ENCODE measurements around the gene PRTN3. TPM values are rescaled to one million over a fixed set of nuclear protein-coding genes. Genes with fewer than 3 reads are reported as not detected.
"Not testable (repeated sequence)": the region's sequence is repeated elsewhere in the genome, so short reads cannot be mapped to it uniquely, and the experiment has no call there.

The PRTN3 gene
- total RNA-seq, 4 donors from 2014 or later, result not detected

DNA sequence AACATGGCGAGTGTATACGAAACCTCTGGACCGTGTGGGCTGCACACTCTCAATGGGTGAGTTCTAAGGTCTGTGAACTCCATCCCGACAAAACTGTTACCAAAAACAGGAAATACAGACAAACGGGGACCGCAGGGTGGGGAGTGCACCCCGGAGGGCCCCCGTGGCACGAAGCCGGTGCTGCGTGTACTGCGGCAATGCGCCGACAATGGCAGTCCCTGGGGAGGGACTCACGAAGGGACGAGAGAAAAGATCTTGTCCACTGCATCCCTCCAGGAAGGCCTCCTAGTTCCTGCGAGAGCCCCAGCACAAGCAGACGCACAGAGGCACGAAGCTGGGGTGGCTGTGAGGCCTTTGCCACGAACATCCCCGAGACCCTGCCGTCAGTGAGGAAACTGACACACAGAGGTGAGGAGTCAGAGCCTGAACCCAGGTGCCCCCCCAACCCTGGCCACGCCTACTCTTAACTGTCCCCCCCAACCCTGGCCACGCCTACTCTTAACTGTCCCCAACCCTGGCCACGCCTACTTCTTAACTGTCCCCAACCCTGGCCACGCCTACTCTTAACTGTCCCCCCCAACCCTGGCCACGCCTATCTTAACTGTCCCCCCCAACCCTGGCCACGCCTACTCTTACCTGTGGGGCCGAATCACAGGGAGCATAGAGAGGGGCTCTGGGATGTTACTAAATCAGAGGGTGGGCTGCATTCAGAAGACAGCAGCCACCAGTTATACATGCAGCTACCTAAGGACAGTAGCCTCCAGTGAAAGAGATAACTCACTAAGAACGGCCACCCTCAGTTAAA is 48.0 kb downstream of the PRTN3 start:
- TF ChIP-seq, protein P1, sequence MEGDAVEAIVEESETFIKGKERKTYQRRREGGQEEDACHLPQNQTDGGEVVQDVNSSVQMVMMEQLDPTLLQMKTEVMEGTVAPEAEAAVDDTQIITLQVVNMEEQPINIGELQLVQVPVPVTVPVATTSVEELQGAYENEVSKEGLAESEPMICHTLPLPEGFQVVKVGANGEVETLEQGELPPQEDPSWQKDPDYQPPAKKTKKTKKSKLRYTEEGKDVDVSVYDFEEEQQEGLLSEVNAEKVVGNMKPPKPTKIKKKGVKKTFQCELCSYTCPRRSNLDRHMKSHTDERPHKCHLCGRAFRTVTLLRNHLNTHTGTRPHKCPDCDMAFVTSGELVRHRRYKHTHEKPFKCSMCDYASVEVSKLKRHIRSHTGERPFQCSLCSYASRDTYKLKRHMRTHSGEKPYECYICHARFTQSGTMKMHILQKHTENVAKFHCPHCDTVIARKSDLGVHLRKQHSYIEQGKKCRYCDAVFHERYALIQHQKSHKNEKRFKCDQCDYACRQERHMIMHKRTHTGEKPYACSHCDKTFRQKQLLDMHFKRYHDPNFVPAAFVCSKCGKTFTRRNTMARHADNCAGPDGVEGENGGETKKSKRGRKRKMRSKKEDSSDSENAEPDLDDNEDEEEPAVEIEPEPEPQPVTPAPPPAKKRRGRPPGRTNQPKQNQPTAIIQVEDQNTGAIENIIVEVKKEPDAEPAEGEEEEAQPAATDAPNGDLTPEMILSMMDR (IDR thresholded peaks at IDR 0.05), result no peak
- no peak for TF ChIP-seq POLR2AphosphoS5 (IDR thresholded peaks at IDR 0.05)
- no peak for TF ChIP-seq POLR2A (IDR thresholded peaks at IDR 0.05)
- TF ChIP-seq EP300 (IDR thresholded peaks at IDR 0.05), result no peak
- no peak for DNase-seq (ENCODE audit: low spot score in 2 of 2)
- no peaks in the 10 kb centered on the region for H3K27me3 ChIP-seq
- 87% methylated on average over 24 of the region's 30 CpGs for WGBS
- no peaks in the 10 kb centered on the region for H3K9me3 ChIP-seq
- H3K27ac ChIP-seq, result no peak overlapping the region
- peaks cover 60% of the 10 kb centered on the region for H3K36me3 ChIP-seq
- H3K4me3 ChIP-seq, result no peak overlapping the region
- peaks cover 19% of the 10 kb centered on the region for H3K4me1 ChIP-seq

DNA sequence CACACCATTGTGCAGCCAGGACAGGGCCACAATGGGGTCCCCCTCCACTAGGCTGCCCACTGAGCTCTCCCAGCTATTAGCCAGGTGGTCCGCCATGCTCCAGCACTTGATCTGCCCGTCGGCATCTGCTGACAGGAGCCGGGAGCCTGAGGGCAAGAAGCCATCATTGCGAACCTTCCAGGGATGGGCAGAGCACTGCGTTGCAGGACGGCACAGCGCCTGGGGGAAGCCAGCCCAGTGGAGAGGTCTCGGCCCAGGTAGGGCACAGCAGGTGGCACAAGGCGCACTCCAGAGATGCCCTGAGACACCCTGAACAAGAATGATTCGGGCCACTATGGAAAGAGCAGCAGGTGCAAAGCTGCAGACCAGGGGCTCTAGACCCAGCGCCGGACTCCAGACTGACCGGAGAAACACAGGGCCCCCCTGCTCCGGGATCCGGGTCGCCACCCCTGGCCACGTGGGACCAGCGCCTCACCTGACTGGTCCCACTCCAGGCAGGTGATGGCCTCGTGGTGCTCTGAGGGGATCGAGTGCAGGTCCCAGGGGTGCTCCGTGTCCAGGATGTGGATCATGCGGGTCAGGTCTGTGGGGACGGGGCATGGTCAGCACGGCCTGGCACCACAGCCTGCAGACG is 49.0 kb downstream of the PRTN3 start:
- no peak overlapping the region for H3K27ac ChIP-seq
- no peaks in the 10 kb centered on the region for H3K9me3 ChIP-seq
- peaks cover 52% of the 10 kb centered on the region for H3K36me3 ChIP-seq
- H3K4me1 ChIP-seq, result peaks cover 21% of the 10 kb centered on the region
- no peaks in the 10 kb centered on the region for H3K27me3 ChIP-seq
- no peak for TF ChIP-seq EP300 (IDR thresholded peaks at IDR 0.05)
- TF ChIP-seq, protein P1 (IDR thresholded peaks at IDR 0.05), result no peak
- no peak for TF ChIP-seq POLR2A (IDR thresholded peaks at IDR 0.05)
- TF ChIP-seq POLR2AphosphoS5 (IDR thresholded peaks at IDR 0.05), result no peak
- no peak overlapping the region for H3K4me3 ChIP-seq
- no peak for DNase-seq (ENCODE audit: low spot score in 2 of 2)
- WGBS, result 100% methylated on average over 3 of the region's 26 CpGs

DNA sequence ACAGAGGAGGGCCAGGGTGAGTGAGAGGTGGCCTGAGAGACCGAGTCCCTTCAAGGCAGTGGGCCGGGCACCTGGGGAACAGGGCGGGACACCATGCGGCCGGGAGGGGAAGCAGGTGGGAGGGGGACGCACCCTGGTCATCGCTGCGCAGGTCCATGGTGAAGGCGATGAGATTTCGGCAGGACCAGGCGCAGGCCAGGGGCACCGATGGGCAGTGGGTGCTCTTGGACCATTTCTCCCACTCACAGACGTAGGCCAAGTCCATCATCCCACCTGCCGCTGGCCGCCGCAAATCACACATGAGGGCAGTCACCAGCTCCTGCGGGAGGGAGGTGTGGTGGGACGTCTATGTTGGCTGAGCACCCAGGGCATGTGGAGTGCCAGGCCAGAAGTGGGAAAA is 50.0 kb downstream of the PRTN3 start:
- no peak for DNase-seq (ENCODE audit: low spot score in 2 of 2)
- Histone ChIP-seq H3K9me3 (no peaks in the 10 kb centered on the region), H3K4me1 (peaks cover 21% of the 10 kb centered on the region), H3K4me3 (no peak overlapping the region), H3K27me3 (no peaks in the 10 kb centered on the region), H3K36me3 (peaks cover 41% of the 10 kb centered on the region), H3K27ac (no peak overlapping the region)
- TF ChIP-seq, protein P1 (IDR thresholded peaks at IDR 0.05), result no peak
- TF ChIP-seq EP300 (IDR thresholded peaks at IDR 0.05) (no peak), POLR2AphosphoS5 (IDR thresholded peaks at IDR 0.05) (no peak), POLR2A (IDR thresholded peaks at IDR 0.05) (no peak)
- WGBS, result 85% methylated on average over 17 of the region's 18 CpGs

DNA sequence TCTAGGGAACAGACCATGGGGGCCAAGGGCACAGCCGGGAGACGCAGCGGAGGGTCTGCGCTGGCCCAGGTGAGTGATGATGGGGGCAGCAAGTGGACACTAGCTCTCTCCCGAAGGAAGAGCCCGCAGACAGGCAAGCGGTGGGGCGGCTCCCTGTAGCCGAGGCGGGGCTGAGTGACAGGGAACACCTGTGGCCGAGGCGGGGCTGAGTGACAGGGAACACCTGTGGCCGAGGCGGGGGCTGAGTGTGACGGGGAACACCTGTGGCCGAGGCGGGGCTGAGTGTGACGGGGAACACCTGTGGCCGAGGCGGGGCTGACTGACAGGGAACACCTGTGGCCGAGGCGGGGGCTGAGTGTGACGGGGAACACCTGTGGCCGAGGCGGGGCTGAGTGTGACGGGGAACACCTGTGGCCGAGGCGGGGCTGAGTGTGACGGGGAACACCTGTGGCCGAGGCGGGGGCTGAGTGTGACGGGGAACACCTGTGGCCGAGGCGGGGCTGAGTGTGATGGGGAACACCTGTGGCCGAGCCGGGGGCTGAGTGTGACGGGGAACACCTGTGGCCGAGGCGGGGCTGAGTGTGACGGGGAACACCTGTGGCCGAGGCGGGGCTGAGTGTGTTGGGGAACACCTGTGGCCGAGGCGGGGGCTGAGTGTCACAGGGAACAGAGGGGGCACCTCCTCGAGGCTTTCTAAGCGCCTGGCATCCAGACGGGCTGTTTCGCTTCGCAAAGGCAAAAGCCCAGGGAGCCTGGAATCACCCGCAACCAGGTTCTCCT is 50.8 kb downstream of the PRTN3 start:
- peak overlapping the region; percentile 89 for H3K27ac ChIP-seq

DNA sequence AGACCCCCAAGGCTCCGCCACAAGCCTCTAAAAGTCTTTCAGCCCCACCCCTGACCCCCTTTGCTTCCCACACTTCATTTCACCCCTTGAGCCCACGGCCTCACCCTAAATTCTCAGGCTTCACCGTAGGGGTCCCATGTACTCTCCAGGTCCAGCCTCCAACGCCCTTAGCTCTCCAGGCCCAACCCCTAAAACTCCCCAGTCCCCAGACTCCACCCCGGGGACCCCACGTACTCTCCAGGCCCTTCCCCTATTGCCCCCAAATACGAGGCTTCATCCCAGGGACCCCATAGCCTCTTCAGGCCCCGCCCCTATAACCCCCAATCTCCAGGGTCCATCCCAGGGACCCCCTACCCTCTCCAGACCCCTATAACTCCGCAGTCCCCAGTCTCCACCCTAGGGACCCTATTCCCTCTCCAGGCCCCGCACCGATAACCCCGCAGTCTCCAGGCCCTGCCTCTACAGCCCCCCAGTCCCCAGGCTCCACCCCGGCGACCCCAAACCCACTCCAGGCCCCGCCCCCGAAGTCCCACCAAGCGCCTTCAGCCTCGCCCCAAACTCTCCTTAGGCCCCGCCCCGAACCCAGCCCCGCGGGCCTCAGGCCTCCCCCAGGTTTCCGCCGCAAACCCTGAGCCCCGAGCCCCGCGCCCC is 51.6 kb downstream of the PRTN3 start:
- TF ChIP-seq POLR2A (IDR thresholded peaks at IDR 0.05) (no peak), POLR2AphosphoS5 (IDR thresholded peaks at IDR 0.05) (no peak), EP300 (IDR thresholded peaks at IDR 0.05) (no peak)
- TF ChIP-seq, protein P1 (IDR thresholded peaks at IDR 0.05), result no peak
- 5% methylated on average over 21 of the region's 27 CpGs for WGBS
- H3K36me3 ChIP-seq, result peaks cover 35% of the 10 kb centered on the region
- no peaks in the 10 kb centered on the region for H3K9me3 ChIP-seq
- no peak for DNase-seq (ENCODE audit: low spot score in 2 of 2)
- H3K27me3 ChIP-seq, result no peaks in the 10 kb centered on the region
- peak overlapping the region; percentile 89 for H3K27ac ChIP-seq
- peaks cover 21% of the 10 kb centered on the region for H3K4me1 ChIP-seq
- H3K4me3 ChIP-seq, result peak overlapping the region; percentile 89

More for the DNA sequence above, 50.8 kb downstream of the PRTN3 start:
- H3K27me3 ChIP-seq; H3K9me3 ChIP-seq; DNase-seq (ENCODE audit: low spot score in 2 of 2): not testable (repeated sequence)
- Histone ChIP-seq H3K4me3 (peak overlapping the region; percentile 89), H3K36me3 (peaks cover 34% of the 10 kb centered on the region), H3K4me1 (peaks cover 21% of the 10 kb centered on the region)
- 70% methylated on average over 40 of the region's 50 CpGs for WGBS

Data from suprapubic skin (tissue), 4 donors.